C1 segment of cervical spinal cord (tissue), 14 donors: ENCODE measurements around the gene NPDC1.

Experiments
- DNase-seq, 14 donors: peaks; one replicate each; lab custom pipeline; 2025; lab: John Stamatoyannopoulos, UW

Gene NPDC1

DNA sequence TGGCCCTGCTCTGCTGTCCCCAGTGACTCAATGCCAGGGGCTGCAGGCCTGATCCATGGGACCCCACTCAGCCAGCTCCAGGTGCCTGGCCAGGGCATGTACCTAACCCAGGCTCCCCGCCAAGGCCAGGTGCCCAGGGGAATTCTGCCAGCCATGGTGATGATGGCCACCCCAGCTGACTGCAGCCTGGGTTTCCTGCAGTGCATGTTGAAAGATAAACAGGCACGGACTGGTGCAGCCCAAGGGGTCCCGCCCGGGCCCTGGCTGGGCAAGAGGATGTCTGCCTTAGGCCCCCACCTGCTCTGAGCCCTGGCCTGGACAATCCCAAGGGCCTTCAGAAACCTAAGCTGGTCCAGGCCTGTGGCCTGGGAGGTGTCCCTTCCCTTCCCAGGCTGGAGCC, 19.1 kb downstream of the NPDC1 start:
- peak in 4 of 14 donors; percentile 48 to 68 (median 55) for DNase-seq

DNA sequence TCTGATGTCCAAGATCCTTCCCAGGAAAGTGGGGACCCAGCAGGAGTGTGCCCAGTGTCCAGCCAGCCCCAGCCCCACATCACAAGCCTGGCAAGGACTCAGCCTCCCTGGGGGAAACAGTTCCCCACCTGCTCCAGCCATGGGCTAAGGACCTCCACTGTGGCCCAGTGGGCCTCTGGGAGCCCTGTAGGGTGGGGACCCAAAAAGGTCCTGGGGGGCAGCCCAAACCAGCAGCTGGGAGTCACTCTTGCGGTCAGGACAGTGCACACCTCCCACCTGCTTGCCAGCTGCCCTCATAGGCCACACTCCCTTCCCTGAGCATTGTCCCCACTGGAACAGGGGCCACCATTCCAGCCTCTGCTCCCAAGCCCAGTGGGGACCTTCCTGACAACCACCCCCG, 19.6 kb downstream of the NPDC1 start:
- peak in 2 of 14 donors; percentile 42 to 48 for DNase-seq

DNA sequence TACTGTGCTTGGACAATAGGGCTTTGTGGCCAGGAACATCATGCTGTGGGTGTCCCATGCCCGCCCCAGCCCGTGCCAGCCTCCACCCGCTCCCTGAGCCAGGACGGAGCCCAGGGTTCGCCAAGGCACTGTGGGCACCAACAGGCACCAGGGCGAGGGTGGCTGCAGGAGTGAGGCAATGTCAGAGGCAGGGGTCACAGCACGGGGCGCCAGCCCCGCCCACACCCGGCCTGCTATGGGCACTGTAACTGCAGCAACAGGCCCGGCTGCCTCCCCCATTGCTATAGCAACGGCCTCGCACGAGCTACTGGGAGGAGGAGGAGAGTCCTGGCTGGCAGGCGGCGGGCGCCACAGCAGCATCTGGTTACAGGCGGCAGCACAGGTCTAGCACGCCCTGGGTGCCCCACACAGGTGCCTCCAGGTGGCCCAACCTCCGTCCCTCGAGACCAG, 20.4 kb downstream of the NPDC1 start:
- peak in 13 of 14 donors; percentile 73 to 98 (median 92) for DNase-seq

DNA sequence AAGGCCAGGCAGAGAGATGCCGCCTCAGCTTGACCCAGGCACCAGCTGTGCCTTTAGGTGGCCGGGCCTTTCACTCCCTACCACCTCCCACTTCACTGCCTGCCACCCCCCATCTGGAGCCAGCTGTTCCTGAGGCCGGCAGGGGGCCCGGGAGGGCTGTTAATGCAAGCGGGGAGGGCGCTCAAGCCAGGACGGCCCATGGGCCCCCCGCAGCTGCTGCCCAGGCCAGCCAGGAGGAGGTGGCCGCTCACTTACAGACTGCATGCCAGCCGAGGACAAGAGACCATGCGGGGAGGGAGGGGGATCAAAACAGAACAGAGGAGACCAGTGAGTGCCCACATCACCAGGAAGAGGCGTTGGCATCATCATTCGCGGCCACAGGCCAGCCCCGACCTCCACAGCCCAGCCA, 22.4 kb downstream of the NPDC1 start:
- peak in 6 of 14 donors; percentile 43 to 79 (median 61) for DNase-seq

- DNase-seq, result peak in 1 of 14 donors; percentile 43
These were observed 22.8 kb downstream of the NPDC1 start for GRCh38 chr9:137023157-137023556.

GRCh38 chr9:137022662-137023008, 23.3 kb downstream of the NPDC1 start:
- no peak for DNase-seq

DNA sequence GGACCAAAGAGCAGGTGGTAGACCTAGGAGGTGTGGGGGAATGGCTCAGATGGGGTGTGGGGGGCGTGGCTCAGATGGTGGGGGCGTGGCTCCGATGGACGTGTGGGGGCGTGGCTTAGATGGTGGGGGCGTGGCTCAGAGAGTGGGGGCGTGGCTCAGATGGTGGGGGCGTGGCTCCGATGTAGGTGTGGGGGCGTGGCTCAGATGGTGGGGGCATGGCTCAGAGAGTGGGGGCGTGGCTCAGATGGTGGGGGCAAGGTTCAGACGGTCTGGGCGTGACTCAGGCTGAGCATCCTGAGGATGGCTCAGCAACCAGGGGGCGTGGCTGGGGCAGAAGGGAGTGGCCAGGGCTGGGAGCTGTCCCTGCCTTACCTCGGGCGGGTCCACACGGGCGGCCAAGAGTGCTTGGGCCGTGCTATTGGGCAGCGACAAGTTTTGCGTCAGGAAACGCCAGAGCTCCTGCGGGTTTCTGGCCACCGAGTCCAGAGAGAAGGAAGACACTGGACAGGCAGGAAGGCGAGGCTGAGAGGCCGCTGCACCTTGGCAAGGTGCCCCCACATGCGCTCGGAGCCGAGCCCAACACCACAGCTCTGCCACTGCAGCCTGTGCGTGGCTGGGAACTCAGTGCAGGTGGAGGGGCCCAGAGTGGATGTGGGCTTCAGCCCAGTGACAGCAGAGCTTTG, 23.9 kb downstream of the NPDC1 start:
- peak in 11 of 14 donors; percentile 42 to 92 (median 71) for DNase-seq

GRCh38 chr9:137021568-137021978, 24.4 kb downstream of the NPDC1 start:
- no peak for DNase-seq

DNA sequence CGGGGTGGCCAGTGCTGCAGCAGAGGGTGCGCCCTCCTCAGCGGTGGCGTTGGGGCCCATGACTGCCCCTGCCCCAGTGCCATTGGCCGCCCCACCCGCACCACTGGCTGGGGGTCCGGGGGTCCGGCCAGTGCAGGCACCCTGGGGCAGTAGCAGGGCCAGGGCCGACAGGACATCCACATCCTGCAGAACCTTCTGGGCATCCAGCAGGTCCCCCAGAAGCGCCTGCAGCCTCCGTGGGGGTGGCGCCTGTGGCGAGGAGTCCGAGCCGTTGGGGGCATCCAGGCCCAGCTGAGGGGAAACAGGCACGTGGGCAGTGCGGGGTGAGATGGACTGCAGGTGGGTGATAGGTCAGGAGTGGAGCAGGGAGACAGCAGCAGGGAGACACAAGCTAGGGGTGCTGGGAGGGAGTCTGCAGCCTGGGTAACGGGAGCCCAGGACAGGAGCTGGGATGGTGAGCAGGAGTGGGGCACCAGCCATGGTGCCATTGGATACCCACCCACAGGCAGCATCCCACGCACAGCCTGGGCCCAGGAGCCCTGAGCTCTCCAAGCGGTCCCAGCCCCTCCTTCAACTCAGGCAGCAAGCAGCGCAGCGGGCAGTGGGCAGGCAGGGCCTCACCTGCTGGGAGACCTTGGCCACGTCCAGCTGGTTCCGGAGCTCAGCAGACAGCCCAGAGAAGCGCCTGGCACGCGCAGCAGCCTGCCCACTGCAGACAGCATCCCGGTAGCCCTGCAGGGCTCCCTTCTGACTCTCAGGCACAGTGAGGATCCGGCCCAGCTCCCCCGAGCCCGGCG, 25.0 kb downstream of the NPDC1 start:
- DNase-seq, result peak in 1 of 14 donors; percentile 43

- no peak for DNase-seq
These were observed 25.9 kb downstream of the NPDC1 start for GRCh38 chr9:137019891-137020683.

- DNase-seq, result no peak
These were observed 27.0 kb downstream of the NPDC1 start for GRCh38 chr9:137018761-137019559.

DNA sequence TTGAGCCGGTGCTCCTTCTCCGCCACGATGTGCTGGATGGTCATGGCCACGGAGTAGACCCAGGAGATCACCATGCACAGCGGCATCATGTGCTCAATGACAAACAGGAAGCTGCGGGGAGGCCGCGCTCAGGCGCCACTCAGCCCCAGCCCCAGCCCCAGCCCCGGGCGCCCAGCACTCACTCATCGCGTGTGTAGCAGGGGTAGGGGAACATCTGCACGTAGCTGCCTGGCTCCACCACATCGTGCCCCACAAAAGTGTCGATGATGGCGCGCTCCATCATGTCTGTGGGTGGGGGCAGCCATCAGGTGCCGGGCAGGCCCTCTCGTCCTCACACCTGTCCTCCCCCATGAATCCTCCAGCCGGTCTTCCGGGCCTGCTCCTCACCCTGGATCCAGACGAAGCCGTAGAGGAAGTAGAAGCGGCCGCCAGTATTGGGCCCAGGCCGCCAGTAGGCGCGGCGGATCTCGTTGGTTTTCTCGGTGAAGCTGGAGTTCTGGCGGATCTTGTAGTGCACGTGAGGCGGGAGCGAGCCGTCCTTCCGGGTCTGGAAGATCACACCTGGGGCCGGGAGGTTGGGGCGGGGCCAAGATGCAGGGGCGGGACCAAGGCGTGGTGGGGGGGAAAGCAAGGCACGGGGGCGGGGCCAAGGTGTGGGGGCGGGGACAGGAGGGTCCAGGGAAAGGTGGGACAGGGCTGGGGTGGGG, 28.0 kb downstream of the NPDC1 start:
- DNase-seq, result no peak

- DNase-seq, result no peak
These were observed 28.9 kb downstream of the NPDC1 start for GRCh38 chr9:137017071-137017470.

- no peak for DNase-seq
These were observed 29.5 kb downstream of the NPDC1 start for GRCh38 chr9:137016436-137016835.

- no peak for DNase-seq
These were observed 30.0 kb downstream of the NPDC1 start for GRCh38 chr9:137015976-137016375.

DNA sequence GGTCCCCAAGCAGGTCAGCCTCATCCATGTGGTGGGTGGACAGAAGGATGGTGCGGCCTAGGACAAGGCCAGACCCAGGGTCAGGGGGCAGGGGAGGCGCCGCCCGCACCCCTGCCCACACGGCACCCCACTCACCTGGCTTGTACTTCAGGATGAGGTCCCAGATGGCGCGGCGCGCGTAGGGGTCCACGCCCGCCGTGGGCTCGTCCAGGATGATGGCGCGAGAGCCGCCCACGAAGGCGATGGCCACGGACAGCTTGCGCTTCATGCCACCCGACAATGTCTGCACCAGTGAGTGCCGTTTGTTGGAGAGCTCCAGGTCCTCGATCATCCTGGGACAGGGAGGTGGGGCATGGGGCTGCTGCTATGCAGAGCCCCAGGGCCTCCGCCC, 30.4 kb downstream of the NPDC1 start:
- no peak for DNase-seq

GRCh38 chr9:137014776-137015539, 31.0 kb downstream of the NPDC1 start:
- no peak for DNase-seq

DNA sequence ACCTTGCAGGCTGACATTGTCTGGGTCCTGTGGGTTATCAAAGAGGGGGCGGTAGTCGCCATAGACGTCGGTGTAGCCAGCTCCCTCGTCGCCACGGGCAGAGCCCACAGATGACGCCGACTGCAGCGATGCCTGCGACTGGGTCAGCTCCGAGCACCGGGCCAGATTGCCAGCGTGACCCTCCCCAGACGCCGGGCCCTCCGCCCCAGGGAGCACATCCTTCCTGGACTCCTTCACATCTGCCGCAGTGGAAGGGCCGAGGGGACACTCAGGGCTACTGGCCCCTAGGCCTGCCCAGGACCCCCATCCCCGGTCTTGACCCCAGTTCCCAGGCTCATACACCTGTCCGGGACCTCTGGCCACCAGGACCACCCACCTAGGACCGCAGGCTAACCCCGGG, 31.8 kb downstream of the NPDC1 start:
- no peak for DNase-seq

DNA sequence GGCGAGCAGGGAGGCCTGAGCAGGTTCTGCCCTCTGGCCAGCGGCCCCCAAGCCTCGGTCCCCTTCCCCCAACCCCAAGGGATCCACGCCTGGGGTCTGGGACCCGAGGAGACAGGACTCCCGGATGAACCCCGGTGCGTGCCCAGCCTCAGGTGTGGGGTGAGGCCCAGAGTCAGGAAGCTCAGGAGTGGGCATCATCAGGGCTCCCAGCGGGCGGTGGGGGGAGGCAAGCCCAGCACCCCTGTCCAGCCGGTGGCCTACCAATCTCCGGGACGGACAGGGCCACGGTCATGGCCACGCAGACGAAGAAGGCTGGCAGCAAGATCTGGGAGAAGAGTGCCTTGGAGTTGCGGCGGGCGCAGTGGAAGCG, 32.4 kb downstream of the NPDC1 start:
- DNase-seq, result no peak
